Posterior cingulate gyrus (tissue), 11 donors: ENCODE results near the gene CSNK2A1.
A peak's percentile ranks its signal among the peaks of the same experiment; 100 is the strongest.
"Not testable (repeated sequence)": the region's sequence is repeated elsewhere in the genome, so short reads cannot be mapped to it uniquely, and the experiment has no call there.

Experiments
- DNase-seq, 10 donors: peaks; one replicate each; pipeline versions ENCODE4 v3.0.0 to v3.0.0-alpha.2; 2020 to 2021; ENCODE audit warnings: mixed read lengths in 3 of 10
- intact Hi-C: fragments of 100-400 bp; cut with DNase I; formaldehyde crosslinking; loops from one replicate; pipeline ENCODE4 v1.15.1; 2023

CSNK2A1 gene

GRCh38 chr20:543369-544152, at the start of gene CSNK2A1:
Gene CSNK2A1 (minus strand): TSS chr20:543790. CDS start chr20:508551, 35,239 bp downstream.
- intact Hi-C loops: loop anchor here (1.0 to 5.0 kb wide), 2 partner anchors 81 to 136 kb away; partner anchors contain the start of genes RBCK1 and TBC1D20
- DNase-seq: peak; percentile 91 to 99 (median 94)

- intact Hi-C loops: no loop called here
- peak in 1 of 10 donors; percentile 9 for DNase-seq
Measured at GRCh38 chr20:592506-592905, 48.9 kb upstream of the CSNK2A1 start.

GRCh38 chr20:591941-592340, 48.4 kb upstream of the CSNK2A1 start:
- intact Hi-C loops: no loop called here
- DNase-seq: peak in 1 of 10 donors; percentile 39

- peak in 1 of 10 donors; percentile 62 for DNase-seq
- intact Hi-C loops: no loop called here
Measured at GRCh38 chr20:588932-589672, 45.5 kb upstream of the CSNK2A1 start.

- DNase-seq: peak in 1 of 10 donors; percentile 22
- intact Hi-C loops: no loop called here
Measured at GRCh38 chr20:588476-588875, 44.9 kb upstream of the CSNK2A1 start.

GRCh38 chr20:584971-585301, 41.3 kb upstream of the CSNK2A1 start:
- intact Hi-C loops: no loop called here
- DNase-seq: peak in 1 of 10 donors; percentile 31

GRCh38 chr20:584161-584970, 40.8 kb upstream of the CSNK2A1 start:
- DNase-seq: peak in 1 of 10 donors; percentile 28
- intact Hi-C loops: no loop called here

GRCh38 chr20:582204-582603, 38.6 kb upstream of the CSNK2A1 start:
- DNase-seq: no peak
- intact Hi-C loops: no loop called here

- DNase-seq, intact Hi-C loops: not testable (repeated sequence)
Measured at GRCh38 chr20:578940-579690, 35.5 kb upstream of the CSNK2A1 start.

GRCh38 chr20:577167-577791, 33.7 kb upstream of the CSNK2A1 start:
- intact Hi-C loops: no loop called here
- DNase-seq: peak in 1 of 10 donors; percentile 57

- intact Hi-C loops: no loop called here
- peak in 1 of 10 donors; percentile 31 for DNase-seq
Measured at GRCh38 chr20:576156-576555, 32.6 kb upstream of the CSNK2A1 start.

GRCh38 chr20:575230-575629, 31.6 kb upstream of the CSNK2A1 start:
- intact Hi-C loops: no loop called here
- no peak for DNase-seq

GRCh38 chr20:574297-574942, 30.8 kb upstream of the CSNK2A1 start:
- DNase-seq: peak in 1 of 10 donors; percentile 65
- intact Hi-C loops: no loop called here

GRCh38 chr20:573414-574296, 30.1 kb upstream of the CSNK2A1 start:
- intact Hi-C loops: no loop called here
- DNase-seq: peak in 1 of 10 donors; percentile 49

GRCh38 chr20:572727-573126, 29.1 kb upstream of the CSNK2A1 start:
- DNase-seq: peak in 1 of 10 donors; percentile 43
- intact Hi-C loops: no loop called here

GRCh38 chr20:571754-572441, 28.3 kb upstream of the CSNK2A1 start:
- peak in 1 of 10 donors; percentile 77 for DNase-seq
- intact Hi-C loops: no loop called here

GRCh38 chr20:568673-569415, 25.3 kb upstream of the CSNK2A1 start:
- DNase-seq: peak in 1 of 10 donors; percentile 18
- intact Hi-C loops: no loop called here
